Urinary bladder (tissue), 4 donors: ENCODE measurements around the gene GALNT14. TPM values are rescaled to one million over a fixed set of nuclear protein-coding genes. Genes with fewer than 3 reads are reported as not detected.
"Not testable (repeated sequence)": the region's sequence is repeated elsewhere in the genome, so short reads cannot be mapped to it uniquely, and the experiment has no call there.

Source experiments
- DNase-seq: peaks from one replicate; pipeline ENCODE4 v3.0.0-alpha.2; 2015; ENCODE audit errors: extremely low spot score
- H3K27ac ChIP-seq: one replicate; pipeline ENCODE4 v1.5.1; 2013; ENCODE audit warnings: low read depth, mild to moderate bottlenecking, moderate library complexity
- H3K36me3 ChIP-seq: one replicate; pipeline ENCODE4 v1.6.1; 2013; ENCODE audit warnings: mild to moderate bottlenecking, moderate library complexity; ENCODE audit not compliant: insufficient read depth
- H3K4me1 ChIP-seq: one replicate; pipeline ENCODE4 v1.6.1; 2013; ENCODE audit warnings: mild to moderate bottlenecking, moderate library complexity; ENCODE audit not compliant: insufficient read depth
- H3K4me3 ChIP-seq: one replicate; pipeline ENCODE4 v1.5.1; 2013; ENCODE audit warnings: low read depth, low read length
- WGBS: extraction: QIAGEN DNeasy Blood & Tissue Kit; methylation state at CpG from one replicate; pipeline ENCODE4 v1.1.7; 2013; 5-methylcytosine and 5-hydroxymethylcytosine counted together
- polyA plus RNA-seq: library from polyadenylated mRNA; stranded (reverse); fragments of 200-250 nt; gene quantifications from one replicate; pipeline ENCODE4 v1.2.3, GENCODE V29; 2013
- total RNA-seq: library from RNA; depleted of rRNA; stranded (reverse); fragments of >200 nt; gene quantifications from one replicate; pipeline ENCODE4 v1.2.3, GENCODE V29; 2014
- donor health status: healthy with polysubstance abuse.
- donor health status: healthy.

The GALNT14 gene
- total and polyA plus RNA-seq, 2 donors, result 1.1 to 2.9 TPM

GRCh38 chr2:30930716-30931115 lies 207.5 kb downstream of the GALNT14 start:
- H3K4me1 ChIP-seq, result no peaks in the 10 kb centered on the region
- H3K4me3 ChIP-seq, result no peak overlapping the region
- H3K36me3 ChIP-seq, result no peaks in the 10 kb centered on the region
- 78% methylated on average over 3 of the region's 3 CpGs for WGBS
- H3K27ac ChIP-seq, result no peak overlapping the region
- no peak for DNase-seq

GRCh38 chr2:30927465-30928075 lies 210.7 kb downstream of the GALNT14 start:
- H3K4me1 ChIP-seq, result no peaks in the 10 kb centered on the region
- DNase-seq, result no peak
- no peaks in the 10 kb centered on the region for H3K36me3 ChIP-seq
- 70% methylated on average over 7 of the region's 7 CpGs for WGBS
- no peak overlapping the region for H3K4me3 ChIP-seq
- no peak overlapping the region for H3K27ac ChIP-seq

- DNase-seq, result no peak
- Histone ChIP-seq H3K4me1 (no peaks in the 10 kb centered on the region), H3K36me3 (no peaks in the 10 kb centered on the region), H3K4me3 (no peak overlapping the region), H3K27ac (no peak overlapping the region)
- 80% methylated on average over 5 of the region's 5 CpGs for WGBS
Measured at GRCh38 chr2:30926606-30927005, 211.6 kb downstream of the GALNT14 start.

DNA sequence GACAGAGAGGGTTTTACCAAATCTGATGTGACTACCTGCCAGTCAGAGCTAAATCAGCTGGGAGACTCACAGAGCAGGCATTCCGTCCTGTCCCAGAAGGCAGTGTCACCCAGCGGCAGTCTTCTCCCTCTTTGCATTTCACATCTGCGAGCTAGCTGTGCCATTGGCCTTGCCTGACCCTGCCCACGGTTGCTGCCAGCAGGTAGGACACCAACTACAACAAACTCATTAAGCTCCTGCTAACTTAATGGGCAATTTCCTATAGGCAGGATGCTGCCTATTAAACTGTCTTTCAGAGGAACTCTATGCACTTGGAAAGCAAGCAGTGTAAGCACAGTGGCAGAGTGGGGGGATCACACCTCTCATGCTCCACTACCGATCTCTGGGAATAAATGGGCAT lies 214.6 kb downstream of the GALNT14 start:
- Histone ChIP-seq H3K4me3 (no peak overlapping the region), H3K27ac (no peak overlapping the region), H3K4me1 (no peaks in the 10 kb centered on the region), H3K36me3 (no peaks in the 10 kb centered on the region)
- no peak for DNase-seq
- WGBS, result 61% methylated on average over 5 of the region's 5 CpGs

DNA sequence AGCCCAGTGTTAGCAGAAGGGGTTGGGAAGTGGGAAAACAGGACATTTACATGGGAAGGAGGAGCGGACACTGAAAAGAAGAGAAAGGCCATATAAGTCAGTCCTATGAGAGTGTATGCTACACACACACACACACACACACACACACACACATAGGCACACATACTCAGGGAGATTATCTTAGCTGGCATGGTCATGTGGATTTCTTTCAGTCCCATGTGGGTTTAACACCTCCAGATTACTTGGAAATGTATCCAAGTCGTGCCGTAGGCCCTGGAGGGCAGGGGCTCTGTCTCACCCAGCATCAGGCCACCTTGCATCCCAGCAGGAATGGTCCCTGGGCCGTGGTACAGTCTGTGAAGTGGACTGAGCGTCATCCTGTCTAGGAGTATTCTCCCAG lies 217.7 kb downstream of the GALNT14 start:
- no peaks in the 10 kb centered on the region for H3K36me3 ChIP-seq
- H3K4me1 ChIP-seq, result no peaks in the 10 kb centered on the region
- no peak for DNase-seq
- no peak overlapping the region for H3K27ac ChIP-seq
- H3K4me3 ChIP-seq, result no peak overlapping the region
- 86% methylated on average over 5 of the region's 5 CpGs for WGBS

DNA sequence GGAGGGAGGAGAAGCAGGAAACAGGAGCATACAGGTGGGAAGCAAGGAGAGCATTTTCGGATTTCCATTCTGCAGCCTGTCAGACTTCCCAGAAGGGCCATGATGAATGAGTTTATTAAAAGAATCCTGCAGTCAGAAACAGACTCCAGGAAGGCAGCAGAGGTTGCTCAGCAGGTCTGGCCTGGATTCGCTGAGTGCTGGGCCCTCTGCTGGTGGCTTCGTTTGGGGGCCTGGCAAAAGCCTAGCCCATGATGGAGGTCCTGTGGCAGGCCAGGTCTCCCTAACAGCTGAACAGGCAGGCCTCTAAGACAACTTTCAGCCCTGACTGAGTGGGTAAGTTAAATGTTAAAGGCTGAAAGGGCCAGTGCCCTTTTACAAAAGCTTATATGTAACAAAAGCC lies 222.8 kb downstream of the GALNT14 start:
- 43% methylated on average over 3 of the region's 3 CpGs for WGBS
- H3K27ac ChIP-seq, result no peak overlapping the region
- no peak overlapping the region for H3K4me3 ChIP-seq
- DNase-seq, result no peak
- H3K36me3 ChIP-seq, result no peaks in the 10 kb centered on the region
- H3K4me1 ChIP-seq, result no peaks in the 10 kb centered on the region

DNA sequence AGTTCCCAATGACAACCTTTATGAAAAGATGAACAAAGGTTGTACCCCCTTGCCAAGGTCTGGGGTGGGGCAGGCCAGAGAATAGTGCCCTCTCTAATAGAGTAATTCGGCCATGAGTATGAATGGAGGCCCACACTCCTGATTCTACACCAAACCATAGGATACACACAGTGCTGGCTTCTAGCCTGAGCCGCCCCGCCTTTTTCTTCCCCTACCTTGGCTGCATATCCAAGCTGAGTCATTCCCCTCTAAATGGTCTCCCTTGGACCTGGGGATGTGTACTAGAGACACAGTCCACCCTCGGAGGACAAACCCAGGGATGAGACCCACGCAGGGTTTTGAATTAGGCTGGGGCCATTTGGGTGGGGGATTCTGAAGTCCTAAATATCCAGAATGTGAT lies 223.8 kb downstream of the GALNT14 start:
- no peaks in the 10 kb centered on the region for H3K4me1 ChIP-seq
- WGBS, result 93% methylated on average over 5 of the region's 5 CpGs
- no peak overlapping the region for H3K27ac ChIP-seq
- DNase-seq, result no peak
- H3K4me3 ChIP-seq, result no peak overlapping the region
- H3K36me3 ChIP-seq, result no peaks in the 10 kb centered on the region

GRCh38 chr2:30912056-30912455 lies 226.2 kb downstream of the GALNT14 start:
- DNase-seq, result no peak
- Histone ChIP-seq H3K4me1 (no peaks in the 10 kb centered on the region), H3K4me3 (no peak overlapping the region), H3K36me3 (no peaks in the 10 kb centered on the region), H3K27ac (no peak overlapping the region)
- 82% methylated on average over 5 of the region's 5 CpGs for WGBS

GRCh38 chr2:30911327-30911726 lies 226.9 kb downstream of the GALNT14 start:
- Histone ChIP-seq H3K27ac (no peak overlapping the region), H3K36me3 (no peaks in the 10 kb centered on the region), H3K4me1 (no peaks in the 10 kb centered on the region), H3K4me3 (no peak overlapping the region)
- DNase-seq, result no peak
- 84% methylated on average over 9 of the region's 9 CpGs for WGBS

DNA sequence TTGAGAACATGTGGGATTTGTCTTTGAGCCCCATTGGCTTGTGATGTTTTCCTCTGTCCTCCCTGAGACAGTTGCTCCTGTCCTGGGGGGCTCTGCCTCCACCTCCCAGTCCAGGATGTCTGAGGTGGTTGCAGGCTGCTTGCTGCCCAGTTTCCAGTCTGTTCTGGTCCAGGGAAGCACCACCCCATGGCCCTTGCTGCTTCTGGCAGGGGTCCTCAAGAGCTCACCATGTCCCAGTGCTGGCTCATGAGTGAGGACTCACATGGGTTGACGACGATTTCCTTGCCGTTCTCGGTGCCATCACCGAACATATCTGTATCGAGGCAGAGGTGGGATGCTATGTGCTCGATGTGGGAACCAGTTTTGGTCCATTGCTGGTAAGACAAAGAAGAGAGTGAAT lies 227.6 kb downstream of the GALNT14 start:
- no peak overlapping the region for H3K27ac ChIP-seq
- no peak for DNase-seq
- H3K36me3 ChIP-seq, result no peaks in the 10 kb centered on the region
- H3K4me1 ChIP-seq, result no peaks in the 10 kb centered on the region
- WGBS, result 92% methylated on average over 7 of the region's 7 CpGs
- H3K4me3 ChIP-seq, result no peak overlapping the region

DNA sequence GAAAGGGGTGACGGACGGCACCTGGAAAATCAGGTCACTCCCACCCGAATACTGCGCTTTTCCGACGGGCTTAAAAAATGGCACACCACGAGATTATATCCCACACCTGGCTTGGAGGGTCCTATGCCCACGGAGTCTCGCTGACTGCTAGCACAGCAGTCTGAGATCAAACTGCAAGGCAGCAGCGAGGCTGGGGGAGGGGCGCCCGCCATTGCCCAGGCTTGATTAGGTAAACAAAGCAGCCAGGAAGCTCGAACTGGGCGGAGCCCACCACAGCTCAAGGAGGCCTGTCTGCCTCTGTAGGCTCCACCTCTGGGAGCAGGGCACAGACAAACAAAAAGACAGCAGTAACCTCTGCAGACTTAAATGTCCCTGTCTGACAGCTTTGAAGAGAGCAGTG lies 233.8 kb downstream of the GALNT14 start:
- H3K27ac ChIP-seq, result not testable (repeated sequence)
- 74% methylated on average over 12 of the region's 14 CpGs for WGBS

GRCh38 chr2:30903326-30903725 lies 234.9 kb downstream of the GALNT14 start:
- 91% methylated on average over 5 of the region's 5 CpGs for WGBS
- no peak for DNase-seq
- no peak overlapping the region for H3K27ac ChIP-seq

More for the DNA sequence above, 233.8 kb downstream of the GALNT14 start:
- not testable (repeated sequence) for H3K4me3 ChIP-seq, H3K36me3 ChIP-seq, DNase-seq, H3K4me1 ChIP-seq

GRCh38 chr2:30900381-30900780 lies 237.9 kb downstream of the GALNT14 start:
- no peak overlapping the region for H3K4me3 ChIP-seq
- no peaks in the 10 kb centered on the region for H3K4me1 ChIP-seq
- no peaks in the 10 kb centered on the region for H3K36me3 ChIP-seq
- no peak overlapping the region for H3K27ac ChIP-seq
- 32% methylated on average over 5 of the region's 5 CpGs for WGBS
- DNase-seq, result no peak

More at GRCh38 chr2:30903326-30903725, 234.9 kb downstream of the GALNT14 start:
- Histone ChIP-seq H3K4me1 (no peaks in the 10 kb centered on the region), H3K4me3 (no peak overlapping the region), H3K36me3 (no peaks in the 10 kb centered on the region)

GRCh38 chr2:30899516-30900054 lies 238.7 kb downstream of the GALNT14 start:
- no peak overlapping the region for H3K4me3 ChIP-seq
- 75% methylated on average over 14 of the region's 14 CpGs for WGBS
- no peak for DNase-seq
- no peak overlapping the region for H3K27ac ChIP-seq
- no peaks in the 10 kb centered on the region for H3K36me3 ChIP-seq
- H3K4me1 ChIP-seq, result no peaks in the 10 kb centered on the region

DNA sequence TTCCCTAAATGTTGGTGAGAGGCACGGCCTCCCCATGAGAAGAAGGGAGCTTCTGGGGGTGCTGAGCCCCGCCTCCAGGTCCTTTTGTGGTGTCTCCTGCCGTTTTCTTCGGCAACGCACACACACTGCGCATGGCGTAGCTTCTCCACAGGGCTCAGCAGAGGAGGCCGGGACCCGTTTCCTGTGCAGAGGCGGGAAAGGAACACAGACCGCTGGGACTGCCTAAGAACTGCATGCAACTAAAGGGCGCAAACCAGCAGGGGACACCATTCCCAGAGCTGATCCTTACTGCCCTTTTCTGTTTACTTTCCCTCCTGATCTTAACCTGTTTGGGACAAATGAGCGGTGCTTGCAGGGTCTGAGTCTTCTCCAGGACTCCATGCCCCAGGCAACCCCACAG lies 240.7 kb downstream of the GALNT14 start:
- WGBS, result 93% methylated on average over 13 of the region's 13 CpGs
- H3K4me3 ChIP-seq, result no peak overlapping the region
- DNase-seq, result no peak

More for the DNA sequence above, 240.7 kb downstream of the GALNT14 start:
- Histone ChIP-seq H3K27ac (no peak overlapping the region), H3K36me3 (no peaks in the 10 kb centered on the region), H3K4me1 (no peaks in the 10 kb centered on the region)
